Vagina (tissue), 2 donors: Measurements from ENCODE around the gene IGFBP2. TPM values are rescaled to one million over a fixed set of nuclear protein-coding genes. Genes with fewer than 3 reads are reported as not detected.
A peak's percentile ranks its signal among the peaks of the same experiment; 100 is the strongest.

Experiments
- DNase-seq, 2 donors: peaks; one replicate each; pipeline ENCODE4 v3.0.0-alpha.2; 2017; ENCODE audit errors: extremely low spot score in 2 of 2
- H3K27ac ChIP-seq: fragments of 200-600 bp; sonication (generic); one replicate; pipeline ENCODE4 v1.5.1; 2019
- H3K27me3 ChIP-seq: fragments of 200-600 bp; sonication (generic); one replicate; pipeline ENCODE4 v1.5.1; 2019
- H3K36me3 ChIP-seq, 2 donors: fragments of 200-600 bp; sonication (generic); one replicate each; pipeline ENCODE4 v1.5.1; 2017 to 2019
- H3K4me1 ChIP-seq: fragments of 200-600 bp; sonication (generic); one replicate; pipeline ENCODE4 v1.5.1; 2019
- H3K4me3 ChIP-seq, 2 donors: fragments of 200-600 bp; sonication (generic); 1 replicate in 1 of 2; 2 replicates in 1 of 2; pipeline ENCODE4 v1.5.1; 2016 to 2019
- H3K9me3 ChIP-seq: fragments of 200-600 bp; sonication (generic); one replicate; pipeline ENCODE4 v1.5.1; 2019
- CTCF ChIP-seq, 3 experiments: fragments of 450-650 bp in 2 of 3; fragments of 200-600 bp in 1 of 3; sonication (generic) in 1 of 3; IDR thresholded peaks; one replicate each; pipeline ENCODE4 v1.5.1; 2017 to 2019; ENCODE audit warnings: antibody characterized with exemption in 3 of 3, mild to moderate bottlenecking in 2 of 3, moderate library complexity in 2 of 3
- POLR2A ChIP-seq, 2 donors: fragments of 450-650 bp; IDR thresholded peaks; one replicate each; pipeline ENCODE4 v1.6.1; 2017; ENCODE audit warnings: antibody characterized with exemption in 2 of 2, mild to moderate bottlenecking in 2 of 2, moderate library complexity in 2 of 2
- POLR2AphosphoS5 ChIP-seq, 2 donors: sonication (generic); formaldehyde crosslinking; IDR thresholded peaks; one replicate each; pipeline ENCODE4 v1.9.0; 2017; ENCODE audit warnings: antibody characterized with exemption in 2 of 2, mild to moderate bottlenecking in 2 of 2, low read depth in 1 of 2; ENCODE audit not compliant: insufficient read depth in 1 of 2
- intact Hi-C: fragments of 100-400 bp; cut with DNase I; formaldehyde crosslinking; loops from one replicate; pipeline ENCODE4 v1.15.1; 2023
- total RNA-seq: library from RNA; depleted of rRNA; stranded (reverse); fragments of >200 nt; gene quantifications from one replicate; pipeline ENCODE4 v1.2.3, GENCODE V29; 2016

The IGFBP2 gene
- total RNA-seq: 82.7 TPM

GRCh38 chr2:216632952-216633615 lies at the start of gene IGFBP2:
TSS of gene IGFBP2 (plus strand) at chr2:216633420. CDS start at chr2:216633524, 104 bp downstream.
- no peak for DNase-seq
- intact Hi-C loops: no loop called here
- H3K9me3 ChIP-seq: no peaks in the 10 kb centered on the region
- no peaks in the 10 kb centered on the region for H3K27me3 ChIP-seq
- peaks cover 36% of the 10 kb centered on the region for H3K4me1 ChIP-seq
- peak within 1 kb of the TSS; percentile 27 for H3K27ac ChIP-seq
- H3K4me3 ChIP-seq: peak within 1 kb of the TSS; percentile 58 to 90
- no peak for TF ChIP-seq CTCF (IDR thresholded peaks at IDR 0.05)
- peak in 1 of 2 donors; percentile 34 for TF ChIP-seq POLR2AphosphoS5 (IDR thresholded peaks at IDR 0.05; ENCODE audit: insufficient read depth in 1 of 2, low read depth in 1 of 2)
- TF ChIP-seq POLR2A (IDR thresholded peaks at IDR 0.05): no peak
- no peaks in the 10 kb centered on the region for H3K36me3 ChIP-seq

DNA sequence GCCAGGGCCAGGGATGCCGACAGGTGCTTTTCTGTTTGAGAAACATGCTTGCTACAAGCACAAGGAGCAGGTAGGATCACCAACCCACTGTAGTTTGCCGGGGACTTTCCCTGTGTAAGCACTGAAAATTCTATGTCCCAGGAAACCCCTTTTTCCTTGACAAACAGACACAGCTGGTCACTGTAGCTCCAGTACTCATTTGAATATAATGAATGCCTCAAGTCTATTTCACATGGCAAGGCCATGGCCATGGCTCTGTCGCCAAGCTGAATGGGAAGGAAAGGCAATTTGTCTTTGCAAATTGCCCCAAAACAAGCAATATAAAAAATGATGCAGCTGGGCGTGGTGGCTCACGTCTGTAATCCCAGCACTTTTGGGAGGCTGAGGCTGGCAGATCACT lies 49.6 kb upstream of the IGFBP2 start:
- no peaks in the 10 kb centered on the region for H3K36me3 ChIP-seq
- H3K9me3 ChIP-seq: no peaks in the 10 kb centered on the region
- no peaks in the 10 kb centered on the region for H3K27me3 ChIP-seq
- H3K4me1 ChIP-seq: no peaks in the 10 kb centered on the region
- intact Hi-C loops: no loop called here
- H3K4me3 ChIP-seq: no peak overlapping the region
- no peak overlapping the region for H3K27ac ChIP-seq
- DNase-seq: no peak
- TF ChIP-seq POLR2AphosphoS5 (IDR thresholded peaks at IDR 0.05; ENCODE audit: insufficient read depth in 1 of 2, low read depth in 1 of 2): no peak
- TF ChIP-seq POLR2A (IDR thresholded peaks at IDR 0.05): no peak
- no peak for TF ChIP-seq CTCF (IDR thresholded peaks at IDR 0.05)

GRCh38 chr2:216584112-216584511 lies 49.1 kb upstream of the IGFBP2 start:
- intact Hi-C loops: no loop called here
- Histone ChIP-seq H3K27me3 (no peaks in the 10 kb centered on the region), H3K36me3 (no peaks in the 10 kb centered on the region), H3K4me3 (no peak overlapping the region), H3K27ac (no peak overlapping the region), H3K9me3 (no peaks in the 10 kb centered on the region), H3K4me1 (peaks cover 3% of the 10 kb centered on the region)
- no peak for DNase-seq
- no peak for TF ChIP-seq POLR2A (IDR thresholded peaks at IDR 0.05)
- no peak for TF ChIP-seq POLR2AphosphoS5 (IDR thresholded peaks at IDR 0.05; ENCODE audit: insufficient read depth in 1 of 2, low read depth in 1 of 2)
- TF ChIP-seq CTCF (IDR thresholded peaks at IDR 0.05): no peak

DNA sequence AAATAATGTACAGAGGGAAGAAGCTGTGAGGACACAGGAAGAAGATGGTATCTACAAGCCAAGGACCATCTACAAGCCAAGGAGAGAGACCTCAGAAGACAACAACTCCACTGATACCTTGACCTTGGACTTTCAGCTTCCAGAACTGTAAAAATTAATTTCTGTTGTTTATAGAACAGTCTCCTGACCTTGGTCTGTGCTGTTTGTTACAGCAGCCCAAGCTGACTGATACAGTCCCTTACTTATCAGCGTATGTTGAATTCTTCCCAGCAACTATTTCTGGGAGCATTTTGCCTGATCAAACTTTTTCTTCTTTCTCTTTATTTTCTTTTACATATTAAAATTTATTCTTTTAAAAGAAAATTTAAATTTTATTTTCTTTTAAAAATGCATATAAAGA lies 47.8 kb upstream of the IGFBP2 start:
- intact Hi-C loops: no loop called here
- Histone ChIP-seq H3K27me3 (no peaks in the 10 kb centered on the region), H3K9me3 (no peaks in the 10 kb centered on the region), H3K36me3 (no peaks in the 10 kb centered on the region), H3K27ac (no peak overlapping the region), H3K4me1 (peaks cover 17% of the 10 kb centered on the region), H3K4me3 (no peak overlapping the region)
- TF ChIP-seq POLR2AphosphoS5 (IDR thresholded peaks at IDR 0.05; ENCODE audit: insufficient read depth in 1 of 2, low read depth in 1 of 2) (no peak), CTCF (IDR thresholded peaks at IDR 0.05) (no peak), POLR2A (IDR thresholded peaks at IDR 0.05) (no peak)
- no peak for DNase-seq
